ENCODE measurements around the gene UBE2Z. TPM values are rescaled to one million over a fixed set of nuclear protein-coding genes. Genes with fewer than 3 reads are reported as not detected.

UBE2Z gene
- total and polyA plus RNA-seq, 2 donors (not counting 1 experiment from before 2014, with no cell fraction given) = 56.2 to 121 TPM

GRCh38 chr17:48873696-48874443 is 34.3 kb upstream of the UBE2Z start:
- Mint-ChIP-seq H3K4me1 (no peaks in the 10 kb centered on the region), H3K9me3 (ENCODE audit: insufficient read depth) (no peaks in the 10 kb centered on the region), H3K27me3 (peaks cover 7% of the 10 kb centered on the region), H3K27ac (no peak overlapping the region), H3K4me3 (no peak overlapping the region)
- Histone ChIP-seq H3K4me1 (ENCODE audit: control insufficient read depth in 2 of 2, insufficient read depth in 2 of 2, low read length in 2 of 2) (no peaks in the 10 kb centered on the region), H3K9ac (ENCODE audit: low read length) (no peak overlapping the region), H3K27me3 (replicated peaks in 1 of 4; ENCODE audit: control extremely low read depth in 1 of 4, control insufficient read depth in 3 of 4, insufficient read depth in 4 of 4, low read length in 3 of 4) (peaks cover 0 to 3% (median 0%) of the 10 kb centered on the region in 4 experiments), H3K4me2 (replicated peaks; ENCODE audit: low read depth, low read length, poor library complexity, severe bottlenecking) (no peak overlapping the region), H3K9me3 (ENCODE audit: control extremely low read depth in 1 of 3, control insufficient read depth in 2 of 3, insufficient read depth in 1 of 3, low read length in 2 of 3) (no peaks in the 10 kb centered on the region), H3K27ac (ENCODE audit: low read length in 2 of 2) (no peak overlapping the region), H3K4me3 (ENCODE audit: control extremely low read depth in 1 of 5, extremely low read depth in 1 of 5, insufficient read depth in 1 of 5, low read depth in 2 of 5, low read length in 4 of 5) (no peak overlapping the region), H4K20me1 (ENCODE audit: control insufficient read depth, insufficient read depth, low read length, poor library complexity, severe bottlenecking) (no peaks in the 10 kb centered on the region), H2AFZ (ENCODE audit: insufficient read depth, low read depth, low read length, poor library complexity, severe bottlenecking) (no peak overlapping the region), H3K79me2 (ENCODE audit: control insufficient read depth, insufficient read depth, low read length) (no peaks in the 10 kb centered on the region), H3K36me3 (replicated peaks in 1 of 2; ENCODE audit: control extremely low read depth in 1 of 2, control insufficient read depth in 1 of 2, extremely low read depth in 1 of 2, insufficient read depth in 2 of 2, low read length in 1 of 2) (no peaks in the 10 kb centered on the region)
- ATAC-seq (ENCODE audit: low read depth) (no peak), DNase-seq (no peak)
- ChIA-PET CTCF (interaction anchor here (0.6 to 23.0 kb wide), 4 partner anchors 10 to 64 kb away, joined by 3 to 730 read pairs (median 5); partner anchors contain the start of gene TTLL6), POLR2A (no interaction called here)
- intact Hi-C loops (cut with micrococcal nuclease) = no loop called here
- TF ChIP-seq EZH2 (IDR thresholded peaks at IDR 0.05; ENCODE audit: borderline replicate concordance, insufficient read depth, low read depth, low read length, poor library complexity, severe bottlenecking) (no peak), CTCF (IDR thresholded peaks at IDR 0.05) (no peak)
- WGBS (ENCODE audit: insufficient coverage) = 33% methylated on average over 1 of the region's 5 CpGs

All from B cell (primary cell).